ENCODE measurements around the gene TPM3.
"Not testable (repeated sequence)": the region's sequence is repeated elsewhere in the genome, so short reads cannot be mapped to it uniquely, and the experiment has no call there.

TPM3 gene

DNA sequence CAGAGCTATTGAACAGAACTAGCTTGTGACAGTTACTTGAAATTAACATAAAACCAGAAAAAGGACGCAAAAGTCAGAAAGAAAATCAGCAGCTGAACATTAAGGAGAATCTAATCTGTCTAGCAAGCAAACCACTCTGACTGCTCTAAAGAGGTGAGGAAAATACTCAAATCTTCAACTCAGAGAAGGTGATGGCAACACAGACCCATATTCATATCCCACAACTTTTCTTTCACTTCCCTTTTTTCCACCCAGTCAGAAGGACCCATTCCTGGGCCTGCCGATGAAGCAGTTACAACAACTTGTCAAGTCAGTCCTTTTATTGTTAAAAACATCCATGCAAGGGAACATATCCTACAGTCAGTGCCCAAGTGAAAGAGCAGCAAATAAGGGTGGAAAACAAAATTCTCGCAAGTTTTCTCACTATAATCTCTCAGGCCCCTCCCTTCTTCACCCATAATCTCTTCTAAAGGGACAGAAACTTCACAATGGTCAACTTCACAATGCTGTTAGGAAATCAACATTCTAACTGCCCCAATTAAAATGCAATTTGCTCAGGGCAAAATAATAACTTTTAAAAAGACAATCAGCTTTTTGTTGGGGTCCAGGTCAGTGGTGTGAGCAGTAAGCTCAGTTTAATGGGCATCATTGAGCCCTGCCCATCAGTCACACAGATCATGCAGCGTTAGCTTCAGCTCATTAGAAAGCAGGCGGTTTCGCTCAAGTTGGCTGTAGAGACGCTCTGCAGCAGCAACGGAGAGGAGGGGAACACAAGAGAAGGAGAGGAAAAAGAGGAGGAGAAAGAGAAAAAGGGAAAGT, 33.4 kb downstream of the TPM3 start:
- DNase-seq, result peak; percentile 3

GRCh38 chr1:154157520-154158306, 34.2 kb downstream of the TPM3 start:
- DNase-seq, result no peak

DNA sequence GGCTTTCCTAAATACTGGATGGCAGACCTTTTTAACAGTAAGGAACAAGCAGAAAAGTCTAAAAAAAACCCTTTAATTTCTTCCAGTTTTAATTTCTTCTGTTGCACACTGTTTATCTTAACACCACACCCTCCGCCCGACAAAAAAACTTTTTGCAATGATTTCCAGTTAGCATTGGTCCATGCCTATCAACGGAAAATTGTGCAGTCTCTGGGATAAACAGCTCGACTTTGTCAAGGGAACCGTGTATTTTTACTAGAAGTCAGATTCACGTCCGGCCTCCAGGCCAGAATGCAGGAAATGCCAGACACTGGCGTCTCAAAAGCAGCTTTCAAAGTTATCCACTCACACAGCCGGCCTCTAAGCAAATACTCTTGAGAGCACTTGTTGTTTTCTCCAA, 36.6 kb downstream of the TPM3 start:
- DNase-seq, result no peak

DNA sequence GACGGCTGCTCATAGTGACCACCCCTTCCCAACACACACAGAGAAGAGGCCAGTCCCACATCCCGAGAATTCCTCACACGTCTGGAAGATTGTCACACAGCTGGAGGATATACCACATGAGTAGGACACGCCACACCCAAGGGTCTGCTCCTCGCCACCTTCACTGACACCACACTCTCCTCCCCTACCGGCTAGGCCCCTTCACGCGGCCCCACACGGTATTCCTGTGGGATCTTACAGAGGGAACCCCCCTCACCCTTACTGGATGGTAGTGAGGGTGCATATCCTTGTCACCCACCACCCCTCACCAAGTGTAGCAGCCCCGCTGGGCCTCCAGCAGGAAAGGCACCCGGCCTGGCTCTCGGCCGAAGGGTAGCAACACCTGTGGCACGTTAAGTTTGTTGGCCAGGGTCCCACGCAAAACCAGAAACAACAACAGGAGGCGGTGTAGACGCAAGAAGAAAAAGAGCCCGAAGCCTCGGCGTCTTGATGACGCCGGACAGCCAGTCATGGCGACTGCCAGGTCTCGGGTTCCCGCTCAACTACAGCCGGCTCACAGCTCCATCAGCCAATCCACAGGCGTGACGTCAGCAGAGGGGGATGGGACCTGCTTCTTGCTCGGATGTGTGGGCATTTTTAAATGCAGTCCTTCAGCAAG, 37.2 kb downstream of the TPM3 start, which contains the start of gene NUP210L:
Gene NUP210L, minus strand, starts transcription at position 540 of the 658 bp plus-strand sequence.
- no peak for DNase-seq

GRCh38 chr1:154154053-154154452, 37.8 kb downstream of the TPM3 start:
- no peak for DNase-seq

DNA sequence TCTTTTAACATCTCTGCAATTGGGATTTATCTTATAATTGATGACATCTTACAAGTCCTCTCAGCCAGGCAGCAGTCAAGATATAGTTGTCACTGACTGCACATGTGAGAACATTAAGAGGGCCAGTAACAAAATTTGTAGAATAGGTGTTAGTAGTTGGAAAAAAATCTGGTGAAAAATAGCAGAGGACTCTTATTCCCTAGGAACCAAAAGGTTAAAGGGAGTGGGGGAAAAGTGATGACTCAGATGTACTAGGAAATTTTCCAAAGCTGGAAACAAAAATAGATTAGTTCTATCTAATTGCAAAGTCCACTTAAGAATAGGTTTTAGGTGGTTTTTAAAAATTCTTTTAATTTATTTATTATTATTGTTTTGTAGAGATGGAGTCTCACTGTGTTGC, 40.6 kb downstream of the TPM3 start:
- DNase-seq, result no peak

- DNase-seq, result no peak
These were observed 43.1 kb downstream of the TPM3 start for GRCh38 chr1:154148807-154149206.

- DNase-seq, result not testable (repeated sequence)
These were observed 44.4 kb downstream of the TPM3 start for GRCh38 chr1:154147505-154147904.

DNA sequence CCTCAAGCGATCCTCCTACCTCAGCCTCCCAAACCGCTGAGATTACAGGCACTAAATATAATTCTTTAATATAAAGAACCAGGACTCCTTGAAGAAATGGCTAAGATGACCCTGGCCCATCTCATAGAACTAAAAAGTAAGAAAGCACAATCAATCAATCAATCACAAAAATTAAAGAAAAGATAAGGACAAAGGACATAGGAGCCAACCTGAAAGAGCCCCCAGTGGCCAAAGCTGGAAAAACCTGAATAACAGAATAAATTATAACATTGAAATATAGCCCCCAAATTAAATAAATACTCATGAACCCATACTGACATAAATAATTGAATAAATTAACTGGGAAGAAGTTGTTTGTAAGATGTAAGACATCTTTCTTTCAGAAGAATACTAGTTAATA, 45.9 kb downstream of the TPM3 start:
- no peak for DNase-seq

DNA sequence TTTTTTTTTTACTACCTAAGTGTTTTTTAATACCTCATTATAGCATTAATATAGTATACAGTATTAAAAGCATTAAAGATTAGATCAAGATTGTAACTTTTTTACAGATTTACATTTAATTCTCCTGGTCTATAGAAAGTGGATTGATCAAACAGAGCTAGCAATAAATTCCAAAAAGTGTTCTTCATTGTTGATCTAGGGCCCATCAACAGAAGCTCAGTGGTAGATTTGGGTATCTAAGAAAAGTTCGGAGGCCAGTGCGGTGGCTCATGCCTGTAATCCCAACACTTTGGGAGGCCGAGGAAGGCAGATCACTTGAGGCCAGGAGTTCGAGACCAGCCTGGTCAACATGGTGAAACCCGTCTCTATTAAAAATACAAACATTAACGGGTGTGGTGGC, 49.5 kb downstream of the TPM3 start:
- no peak for DNase-seq

GRCh38 chr1:154141240-154141639, 50.7 kb downstream of the TPM3 start:
- DNase-seq, result no peak

DNA sequence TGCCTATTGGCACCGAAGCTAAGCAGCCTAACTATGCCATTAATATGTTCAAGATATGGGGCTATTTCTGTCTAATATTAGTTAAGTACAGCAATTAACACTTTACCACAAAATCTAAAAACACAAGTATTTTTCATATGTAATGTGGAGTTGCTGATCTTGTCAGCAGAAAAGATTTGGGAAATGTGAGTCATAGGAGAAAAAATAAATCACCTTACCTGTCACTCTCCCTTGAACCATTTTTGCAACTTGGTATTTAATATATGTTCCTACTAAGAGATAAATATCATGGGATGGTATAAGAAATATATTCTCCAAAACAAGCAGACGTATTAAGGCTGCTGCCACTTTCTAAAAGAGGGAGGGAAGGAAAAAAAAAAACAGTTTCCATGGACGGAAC, 54.0 kb downstream of the TPM3 start:
- no peak for DNase-seq

DNA sequence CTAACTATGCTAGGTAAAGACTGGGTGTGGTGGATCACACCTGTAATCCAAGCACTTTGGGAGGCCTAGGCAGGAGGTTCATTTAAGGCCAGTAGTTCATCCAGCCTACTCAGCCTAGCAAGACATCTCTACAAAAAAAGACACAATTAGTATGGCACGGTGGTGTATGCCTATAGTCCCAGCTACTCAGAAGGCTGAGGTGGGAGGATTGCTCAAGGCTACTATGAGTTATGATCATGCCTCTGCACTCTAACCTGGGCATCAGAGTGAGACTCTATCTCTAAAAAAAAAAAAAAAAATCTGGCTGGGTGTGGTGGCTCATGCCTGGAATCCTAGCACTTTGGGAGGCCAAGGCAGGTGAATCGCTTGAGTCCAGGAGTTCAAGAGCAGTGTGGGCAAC, 58.6 kb downstream of the TPM3 start:
- DNase-seq, result no peak

- no peak for DNase-seq
These were observed 62.4 kb downstream of the TPM3 start for GRCh38 chr1:154129391-154129970.

- not testable (repeated sequence) for DNase-seq
These were observed 68.7 kb downstream of the TPM3 start for GRCh38 chr1:154123205-154123604.

DNA sequence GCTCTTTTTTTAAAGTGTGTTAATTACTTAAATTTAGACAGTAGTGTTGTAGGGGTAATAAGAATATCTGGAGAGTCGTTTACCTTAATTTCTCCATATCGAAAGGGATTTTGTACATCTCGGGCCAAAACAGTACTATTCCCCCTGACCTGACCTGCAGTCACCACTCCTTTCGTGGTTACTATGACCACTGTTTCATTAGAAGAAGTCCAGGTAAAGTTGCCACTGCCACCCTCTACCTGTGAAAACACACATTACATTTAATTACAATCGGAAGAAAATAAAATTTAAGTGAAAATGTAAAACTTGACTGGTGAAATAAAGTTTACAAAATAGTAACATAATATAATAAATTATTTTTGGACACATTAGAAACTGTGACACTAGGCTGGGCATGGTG, 74.3 kb downstream of the TPM3 start:
- DNase-seq, result no peak

GRCh38 chr1:154115180-154115579, 76.7 kb downstream of the TPM3 start:
- DNase-seq, result no peak
